Epithelial cell of esophagus (primary cell): Measurements from ENCODE around the gene APBB1IP.
A peak's percentile ranks its signal among the peaks of the same experiment; 100 is the strongest.

Experiments used
- DNase-seq: peaks from one replicate; pipeline ENCODE4 v3.0.0; 2010; ENCODE audit warnings: low read depth
- H3K4me3 ChIP-seq: 2 replicates; pipeline ENCODE4 v1.5.1; 2011; ENCODE audit warnings: mild to moderate bottlenecking, low read length, control low read depth
- TF ChIP-seq, protein P1 (sequence below): IDR thresholded peaks from 2 replicates; pipeline ENCODE4 v1.5.1; 2011; ENCODE audit warnings: low read depth, mild to moderate bottlenecking, low read length, control low read depth, inconsistent platforms; ENCODE audit not compliant: insufficient read depth; ENCODE audit errors: missing control alignments

APBB1IP gene

DNA sequence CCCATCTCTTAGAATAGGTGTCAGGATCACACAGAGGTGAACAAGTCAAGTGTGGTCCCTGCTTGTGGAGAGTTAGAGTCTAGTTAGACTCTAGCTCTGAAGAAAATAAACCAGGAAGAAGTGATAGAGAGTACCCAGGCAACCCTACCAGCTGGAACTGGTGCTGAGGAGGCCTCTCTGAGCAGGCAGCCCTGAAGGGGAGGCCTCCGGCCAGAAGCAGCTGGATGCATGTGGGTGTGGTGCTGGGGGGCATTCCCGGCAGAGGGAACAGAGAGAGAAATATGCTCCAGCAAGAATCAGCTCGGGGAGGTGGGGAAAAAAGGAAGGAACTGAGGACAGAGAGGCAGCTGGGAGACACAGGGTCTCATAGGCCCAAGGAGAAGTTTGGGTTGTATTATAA is 68.6 kb downstream of the APBB1IP start:
- no peak for DNase-seq
- H3K4me3 ChIP-seq = no peak overlapping the region
- TF ChIP-seq, protein P1, sequence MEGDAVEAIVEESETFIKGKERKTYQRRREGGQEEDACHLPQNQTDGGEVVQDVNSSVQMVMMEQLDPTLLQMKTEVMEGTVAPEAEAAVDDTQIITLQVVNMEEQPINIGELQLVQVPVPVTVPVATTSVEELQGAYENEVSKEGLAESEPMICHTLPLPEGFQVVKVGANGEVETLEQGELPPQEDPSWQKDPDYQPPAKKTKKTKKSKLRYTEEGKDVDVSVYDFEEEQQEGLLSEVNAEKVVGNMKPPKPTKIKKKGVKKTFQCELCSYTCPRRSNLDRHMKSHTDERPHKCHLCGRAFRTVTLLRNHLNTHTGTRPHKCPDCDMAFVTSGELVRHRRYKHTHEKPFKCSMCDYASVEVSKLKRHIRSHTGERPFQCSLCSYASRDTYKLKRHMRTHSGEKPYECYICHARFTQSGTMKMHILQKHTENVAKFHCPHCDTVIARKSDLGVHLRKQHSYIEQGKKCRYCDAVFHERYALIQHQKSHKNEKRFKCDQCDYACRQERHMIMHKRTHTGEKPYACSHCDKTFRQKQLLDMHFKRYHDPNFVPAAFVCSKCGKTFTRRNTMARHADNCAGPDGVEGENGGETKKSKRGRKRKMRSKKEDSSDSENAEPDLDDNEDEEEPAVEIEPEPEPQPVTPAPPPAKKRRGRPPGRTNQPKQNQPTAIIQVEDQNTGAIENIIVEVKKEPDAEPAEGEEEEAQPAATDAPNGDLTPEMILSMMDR = no peak

DNA sequence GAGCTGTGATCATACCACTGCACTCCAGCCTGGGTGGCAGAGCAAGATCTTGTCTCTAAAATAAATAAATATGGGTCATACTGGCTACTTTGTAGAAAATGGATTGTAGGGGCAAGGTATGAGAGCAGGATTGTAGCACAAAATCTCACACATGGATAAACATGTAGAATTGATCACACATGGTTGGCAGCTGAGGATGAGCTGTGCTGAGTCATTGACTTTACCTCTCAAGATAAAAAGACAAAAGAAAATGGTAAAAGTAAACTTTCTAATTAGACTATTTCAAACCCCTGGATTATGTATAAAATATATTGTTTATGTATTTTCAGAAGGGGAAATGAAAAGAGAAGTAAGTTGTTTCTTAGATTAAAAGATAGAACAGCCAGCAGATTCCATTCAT is 69.3 kb downstream of the APBB1IP start:
- TF ChIP-seq, protein P1 = no peak
- no peak for DNase-seq
- H3K4me3 ChIP-seq = no peak overlapping the region

DNA sequence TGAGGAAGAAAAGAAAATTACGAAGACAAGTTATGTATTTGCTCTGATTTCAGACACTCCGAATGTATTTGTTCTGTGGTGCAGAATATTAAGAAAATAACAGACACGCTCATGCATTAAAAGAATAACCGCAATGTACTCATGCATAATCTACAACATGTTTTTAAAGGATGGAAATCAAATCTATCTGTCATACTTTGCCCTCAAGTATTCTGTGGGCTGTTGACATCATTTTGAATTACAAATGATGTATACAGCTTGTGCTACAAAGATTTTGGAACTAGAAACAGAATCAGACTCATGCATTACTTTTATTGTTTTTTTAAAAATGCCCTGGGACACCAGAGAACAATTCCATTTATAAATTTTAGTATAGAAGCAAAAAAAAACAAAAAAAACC is 69.9 kb downstream of the APBB1IP start:
- no peak for DNase-seq
- H3K4me3 ChIP-seq = no peak overlapping the region
- TF ChIP-seq, protein P1 = no peak

DNA sequence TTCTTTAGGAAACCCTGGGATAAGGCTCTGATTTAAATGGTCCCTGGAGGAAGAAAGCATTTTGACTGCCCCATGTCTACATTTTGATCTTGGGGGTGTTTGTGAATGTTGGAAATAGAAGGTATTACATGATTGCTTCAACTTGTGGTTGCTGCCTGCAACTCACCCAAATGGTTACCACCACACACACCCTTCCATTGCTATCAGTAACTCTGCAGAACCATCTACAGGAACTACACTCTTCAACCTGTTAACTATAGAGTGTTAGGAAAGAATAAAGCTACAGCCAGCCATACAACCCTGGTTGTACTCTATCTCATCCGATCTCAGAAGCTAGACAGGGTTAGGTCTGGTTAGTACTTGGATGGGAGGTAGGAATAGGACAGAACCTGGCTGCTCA is 71.2 kb downstream of the APBB1IP start:
- TF ChIP-seq, protein P1 = no peak
- H3K4me3 ChIP-seq = no peak overlapping the region
- DNase-seq = no peak

DNA sequence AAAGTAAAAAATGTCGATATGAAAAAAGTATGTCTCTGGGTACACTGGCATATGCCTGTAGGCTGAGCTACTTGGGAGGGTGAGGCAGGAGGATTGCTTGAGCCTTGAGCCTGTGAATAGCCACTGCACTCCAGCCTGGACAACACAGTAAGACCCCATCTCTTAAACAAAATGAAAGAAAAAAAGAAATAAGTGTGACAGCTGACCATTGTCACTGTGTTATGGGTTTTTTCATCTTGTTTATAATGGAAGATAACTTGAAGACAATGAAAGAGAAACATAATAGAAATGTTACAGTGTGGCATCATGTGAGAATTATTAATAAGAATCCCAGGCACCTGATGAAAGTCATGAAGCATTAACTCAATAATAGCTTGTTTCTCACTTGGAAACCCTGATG is 75.0 kb downstream of the APBB1IP start:
- no peak overlapping the region for H3K4me3 ChIP-seq
- DNase-seq = no peak
- TF ChIP-seq, protein P1 = no peak

DNA sequence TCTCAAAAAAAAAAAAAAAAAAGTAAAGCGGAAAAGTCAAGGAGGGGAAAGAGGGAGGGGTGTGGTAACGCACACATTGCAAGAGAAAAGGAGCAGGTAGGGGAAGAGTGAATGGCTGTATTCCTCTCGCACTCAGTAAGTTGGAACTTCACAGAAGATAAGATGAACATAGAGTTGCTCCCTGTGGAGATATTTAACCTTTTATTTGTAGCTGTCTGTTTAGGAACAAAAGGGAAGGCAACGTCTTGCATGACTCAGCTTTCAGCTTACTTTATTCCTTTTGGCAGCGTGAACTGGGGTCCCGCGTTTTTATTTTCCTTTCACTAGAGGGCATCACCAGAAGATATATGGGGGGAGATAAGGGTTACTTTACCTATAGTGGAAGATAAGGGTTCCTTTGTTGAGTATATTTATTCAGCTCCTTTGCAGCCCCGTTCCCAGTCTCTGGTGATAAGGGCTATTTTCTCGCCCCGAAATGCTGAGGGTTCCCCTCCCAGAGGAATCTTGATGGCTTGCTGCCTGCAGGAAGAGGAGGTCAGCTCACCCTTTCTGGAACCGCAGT is 78.5 kb downstream of the APBB1IP start:
- TF ChIP-seq, protein P1 = no peak
- DNase-seq = no peak
- no peak overlapping the region for H3K4me3 ChIP-seq

DNA sequence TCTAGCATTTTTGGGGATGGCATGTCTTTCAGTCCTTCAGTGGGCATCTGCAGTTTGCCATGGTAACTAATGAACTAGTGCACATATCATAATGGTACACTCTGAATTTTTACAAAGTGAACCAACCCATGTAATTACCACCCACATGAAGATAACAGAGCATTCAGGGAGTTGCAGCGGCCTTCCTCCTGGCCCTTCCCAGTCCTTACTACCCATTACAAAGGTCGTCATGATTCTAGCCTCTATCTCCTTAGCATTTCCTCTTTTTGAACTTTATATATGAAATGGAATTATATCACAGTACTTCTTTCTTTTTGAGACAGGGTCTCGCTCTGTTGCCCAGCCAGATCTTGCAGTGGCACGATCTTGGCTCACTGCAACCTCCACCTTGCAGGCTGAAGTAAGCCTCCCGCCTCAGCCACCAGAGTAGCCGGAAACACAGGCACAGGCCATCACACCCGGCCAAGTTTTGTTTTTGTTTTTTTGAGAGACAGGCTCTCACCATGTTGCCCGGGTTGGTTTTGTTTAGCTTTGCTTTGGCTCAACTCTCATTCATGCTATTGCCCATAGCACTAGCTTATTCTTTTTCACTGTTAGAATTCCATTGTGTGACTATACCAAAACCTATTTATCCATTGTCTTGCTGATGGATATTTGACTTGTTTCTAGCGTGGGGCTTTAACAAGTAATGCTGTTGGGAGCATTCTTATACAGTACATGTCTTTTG is 79.2 kb downstream of the APBB1IP start:
- no peak overlapping the region for H3K4me3 ChIP-seq
- DNase-seq = peak; percentile 3
- TF ChIP-seq, protein P1 = no peak
